Ramos (cell line): ENCODE results near the gene BTBD1.

Experiments used
- in situ Hi-C: fragments of 300-500 bp; cut with MboI; formaldehyde crosslinking; loops from one replicate; pipeline ENCODE4 v1.14.3; 2022; ENCODE audit warnings: low sequenced_read_pairs; ENCODE audit not compliant: unreplicated experiment

Gene BTBD1

DNA sequence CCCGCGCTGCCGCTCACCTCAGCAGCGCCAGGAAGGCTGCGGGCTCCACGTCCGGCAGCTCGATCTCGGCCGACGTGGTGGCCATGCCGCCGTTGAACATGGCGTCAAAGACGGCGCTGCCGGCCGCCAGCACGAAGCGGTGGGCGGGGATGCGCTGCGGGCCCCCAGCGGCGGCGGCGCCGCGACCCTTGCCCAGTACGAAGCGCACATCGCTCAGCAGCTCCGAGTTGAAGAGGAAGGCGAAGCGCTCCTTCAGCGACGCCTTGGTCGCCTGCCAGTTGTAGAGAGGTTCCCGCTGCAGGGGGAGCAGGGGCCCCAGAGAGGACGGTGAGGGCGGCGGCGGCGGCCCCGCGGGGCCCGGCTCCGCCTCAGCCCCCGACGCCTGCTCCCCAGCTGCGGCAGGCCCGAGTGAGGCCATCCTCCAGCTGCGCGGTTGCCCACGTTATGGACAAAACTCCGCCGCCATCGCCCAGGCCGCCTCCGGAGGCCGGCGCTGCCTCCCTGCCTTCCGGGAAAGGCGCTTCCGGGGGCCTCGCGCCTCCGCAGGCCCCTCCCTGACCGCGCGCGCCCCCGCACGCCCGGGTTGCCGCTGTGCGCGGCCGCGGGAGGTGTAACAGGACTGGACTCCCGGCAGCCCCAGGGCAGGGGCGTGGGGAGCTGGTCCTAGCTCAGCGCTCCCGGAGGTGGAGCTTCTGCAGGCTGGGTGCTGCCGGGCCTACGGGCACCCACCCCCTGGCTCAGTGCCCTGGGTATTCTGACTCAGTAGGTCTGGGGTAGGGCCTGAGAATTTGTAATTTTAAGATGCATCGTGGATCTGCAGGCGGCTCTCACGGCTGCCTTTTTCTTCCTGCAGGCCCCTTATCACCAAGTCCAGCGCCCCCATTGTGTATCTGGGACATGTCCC is at the start of gene BTBD1:
Gene BTBD1 (minus strand): TSS at position 519 of the 904 bp plus-strand sequence. CDS start 101 bp downstream, at position 418.
- in situ Hi-C loops: no loop called here

DNA sequence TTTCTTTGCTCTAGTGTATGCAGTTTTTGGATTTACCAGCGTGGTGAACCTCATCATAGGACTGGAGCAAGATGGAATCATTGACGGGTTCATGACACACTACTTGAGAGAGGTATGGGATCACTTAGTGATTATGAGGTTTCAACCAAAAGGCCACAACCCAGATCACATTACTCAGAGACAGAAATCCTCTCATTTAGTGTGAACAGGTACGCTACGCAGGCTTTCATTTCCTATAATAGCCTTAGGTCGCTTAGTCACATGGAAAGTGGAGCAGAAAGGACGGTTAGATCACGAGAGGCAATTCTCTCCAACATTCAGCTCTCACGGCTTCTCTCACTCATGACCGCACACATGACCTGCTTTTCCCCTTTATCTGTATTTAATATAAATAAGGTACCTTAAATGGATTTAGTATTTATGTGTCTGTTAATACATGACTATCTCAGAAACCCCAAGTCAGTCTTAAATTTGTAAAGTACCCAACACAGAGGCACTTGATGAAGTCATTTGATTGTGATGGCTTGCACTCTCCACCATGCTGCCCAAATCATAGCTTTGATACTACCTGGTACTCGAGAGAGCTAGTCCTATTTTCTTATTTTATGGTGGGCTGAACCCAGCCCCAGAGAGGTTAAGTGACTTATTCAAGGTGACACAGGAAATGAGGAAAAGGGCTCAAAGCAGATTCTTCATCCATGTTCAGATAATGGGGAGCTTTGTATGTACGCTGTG is 48.9 kb upstream of the BTBD1 start:
- in situ Hi-C loops: no loop called here

DNA sequence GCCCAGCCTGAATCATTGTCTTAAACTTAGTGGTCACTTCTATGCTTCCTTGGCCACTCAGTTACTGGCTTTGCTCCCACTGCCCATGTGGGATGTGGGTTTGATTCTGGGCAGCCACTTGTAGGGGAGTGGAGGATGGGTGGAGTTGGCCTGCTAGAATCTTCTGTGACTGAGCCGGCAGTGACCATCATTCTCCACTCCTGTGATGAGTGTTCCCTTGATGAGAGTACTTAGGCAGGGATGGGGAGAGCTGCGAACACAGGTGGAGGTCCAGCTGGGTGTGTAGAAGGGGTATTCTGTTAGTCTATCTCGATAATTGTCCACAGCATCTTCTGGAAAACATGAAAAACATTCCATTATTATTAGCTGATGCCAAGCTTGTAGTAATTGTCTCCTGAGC is 48.4 kb upstream of the BTBD1 start:
- in situ Hi-C loops: no loop called here

DNA sequence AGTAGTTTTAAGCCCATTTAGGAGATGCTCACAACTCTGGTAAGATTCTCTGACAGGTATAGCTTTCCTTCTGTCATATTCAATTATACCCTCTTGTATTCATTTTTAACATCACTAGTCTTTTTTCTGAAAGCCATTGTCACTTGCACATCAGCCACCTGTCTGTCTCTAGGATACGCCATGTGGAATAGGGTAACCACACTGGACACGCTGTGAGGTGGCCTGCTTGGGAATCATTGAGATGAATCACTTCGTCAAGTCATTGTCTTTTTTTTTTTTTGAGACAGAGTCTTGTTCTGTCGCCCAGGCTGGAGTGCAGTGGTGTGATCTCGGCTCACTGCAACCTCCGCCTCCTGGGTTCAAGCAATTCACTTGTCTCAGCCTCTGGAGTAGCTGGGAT is 47.8 kb upstream of the BTBD1 start:
- in situ Hi-C loops: no loop called here

DNA sequence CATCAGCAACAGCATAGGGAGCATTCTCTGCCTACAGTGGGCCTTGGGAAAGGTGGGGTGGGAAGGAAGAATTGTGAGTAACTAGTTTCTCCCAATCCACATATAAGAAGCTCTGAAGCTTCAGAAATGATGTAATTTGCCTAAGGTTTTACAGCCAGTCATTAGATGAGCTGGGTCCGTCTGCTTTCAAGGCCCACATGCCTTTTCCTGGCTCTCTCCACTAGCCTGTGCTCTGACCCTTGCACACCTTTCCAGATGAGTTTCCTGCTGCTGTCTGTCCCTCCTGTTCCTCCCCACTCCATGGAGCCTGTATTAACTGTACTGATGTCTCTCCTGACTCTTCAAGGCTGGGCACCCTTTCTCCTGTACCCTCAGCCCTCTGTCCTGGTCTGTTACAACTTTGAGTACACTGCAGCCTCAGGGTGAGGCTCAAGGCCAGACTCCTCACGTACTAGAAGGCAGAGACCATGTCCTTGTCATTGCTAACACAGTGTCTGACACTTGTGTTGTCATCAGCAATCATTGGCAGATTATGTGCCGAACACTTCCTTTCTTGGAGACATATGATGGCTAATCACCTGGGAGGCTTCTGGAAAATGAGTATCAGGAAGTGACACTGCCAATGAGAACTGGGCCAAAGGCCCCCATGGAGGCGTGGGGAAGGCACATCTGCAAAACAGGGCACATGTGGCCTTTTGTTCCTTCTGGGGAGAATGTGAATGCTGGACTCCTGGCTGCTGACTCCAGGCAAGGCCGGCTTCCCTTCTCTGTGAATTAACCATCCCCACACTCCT is 47.0 kb upstream of the BTBD1 start:
- in situ Hi-C loops: no loop called here

DNA sequence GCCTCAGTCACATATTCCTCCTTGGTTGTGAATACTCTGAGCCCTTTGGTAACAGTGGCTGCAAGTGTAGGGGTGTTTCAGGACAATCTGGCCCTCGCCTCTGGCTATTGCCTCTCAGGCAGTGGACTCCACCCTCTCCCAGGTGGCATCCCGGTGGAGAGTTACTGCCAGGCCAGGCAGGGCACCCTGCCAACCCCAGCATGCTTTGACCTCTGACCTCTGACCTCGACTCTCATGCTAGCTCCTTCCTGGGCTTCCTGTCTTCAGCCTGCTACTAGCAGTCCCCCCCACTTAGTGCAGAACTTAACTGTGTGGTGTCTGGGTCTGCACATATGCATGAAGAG is 45.9 kb upstream of the BTBD1 start:
- in situ Hi-C loops: no loop called here

DNA sequence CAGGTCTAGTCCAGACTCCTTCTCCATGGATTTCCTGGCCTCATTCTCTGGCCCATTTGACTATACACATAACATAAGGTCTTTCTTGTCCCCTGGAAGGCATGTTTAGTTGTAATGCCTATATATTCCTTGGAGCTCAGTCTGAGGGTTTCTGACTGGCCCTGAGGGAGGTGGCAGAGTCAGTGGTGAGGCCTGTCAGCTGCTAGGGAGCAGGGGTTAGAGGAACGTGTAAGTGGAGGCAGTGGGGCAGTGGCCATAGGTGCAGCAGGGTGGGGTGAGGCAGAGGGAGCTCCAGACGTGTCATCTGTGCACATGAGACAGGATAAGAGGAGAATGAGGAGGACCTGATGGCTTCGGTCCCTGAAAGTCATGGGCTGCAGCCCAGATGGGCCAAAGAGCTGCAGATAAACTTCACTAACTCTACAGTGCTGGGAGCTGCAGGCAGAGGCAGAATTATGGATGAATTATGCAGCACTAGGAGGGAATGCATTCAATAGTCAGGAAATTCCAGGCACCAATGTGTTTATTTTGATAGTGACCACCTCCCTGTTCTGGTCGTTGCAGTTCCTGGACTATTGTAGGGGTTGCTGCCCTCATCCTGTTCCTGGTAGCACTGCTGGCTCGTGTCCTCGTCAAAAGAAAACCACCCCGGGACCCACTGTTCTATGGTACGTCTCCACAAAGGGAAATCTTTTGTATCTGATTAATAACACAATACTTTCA is 45.3 kb upstream of the BTBD1 start:
- in situ Hi-C loops: no loop called here

DNA sequence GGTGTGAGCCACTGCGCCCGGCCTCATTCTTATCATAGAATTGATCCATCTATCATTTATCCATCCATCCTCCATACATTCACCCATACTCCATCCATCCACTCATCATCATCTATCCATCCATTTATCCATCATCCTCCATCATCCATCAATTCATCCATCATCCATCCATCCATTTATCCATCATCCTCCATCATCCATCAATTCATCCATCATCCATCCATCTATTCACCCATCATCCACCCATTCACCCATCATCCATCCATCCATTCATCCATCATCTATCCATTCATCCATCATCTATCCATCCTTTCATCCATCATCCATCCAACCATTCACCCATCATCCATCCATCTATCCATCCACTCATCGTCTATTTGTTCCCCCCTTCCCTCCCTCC is 44.1 kb upstream of the BTBD1 start:
- in situ Hi-C loops: no loop called here

DNA sequence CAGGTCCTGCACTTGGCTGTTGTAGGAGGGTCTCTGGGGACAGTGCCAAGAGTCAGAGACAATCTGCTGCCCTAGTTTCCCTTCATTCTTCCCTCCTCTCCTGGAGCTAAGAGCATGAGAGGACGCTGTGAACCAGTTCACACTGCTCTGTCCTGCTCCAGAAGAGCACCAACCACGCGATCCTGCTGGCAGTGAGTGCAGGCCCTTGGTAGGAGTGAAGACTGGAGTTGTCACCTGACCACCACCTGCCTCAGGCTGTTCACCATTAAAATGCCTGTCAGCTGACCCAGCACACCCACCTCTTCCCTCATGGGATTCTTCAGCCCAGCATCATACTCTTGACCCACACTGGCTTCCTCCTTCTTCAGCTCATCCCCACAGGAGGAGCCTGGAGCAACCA is 43.3 kb upstream of the BTBD1 start:
- in situ Hi-C loops: no loop called here

DNA sequence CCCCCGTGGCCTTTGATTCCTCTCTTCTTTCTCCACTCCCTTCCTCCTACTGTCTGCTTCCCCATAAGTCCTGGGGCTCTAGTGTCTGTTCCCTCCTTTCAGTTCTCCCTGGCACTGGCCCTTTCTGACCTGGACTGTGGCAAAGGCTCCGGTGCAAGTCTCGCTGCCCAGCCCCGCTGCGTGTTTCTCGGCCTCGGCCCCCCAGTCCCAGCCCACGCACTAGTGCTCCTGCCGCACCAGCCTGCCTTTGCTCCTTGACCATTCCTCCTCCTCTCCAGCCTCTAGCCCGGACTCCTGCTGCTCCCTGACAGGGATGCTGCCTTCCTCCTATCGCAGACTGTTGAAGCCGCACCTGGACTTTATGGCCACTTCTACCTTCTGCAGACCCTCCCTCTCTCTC is 42.5 kb upstream of the BTBD1 start:
- in situ Hi-C loops: no loop called here

DNA sequence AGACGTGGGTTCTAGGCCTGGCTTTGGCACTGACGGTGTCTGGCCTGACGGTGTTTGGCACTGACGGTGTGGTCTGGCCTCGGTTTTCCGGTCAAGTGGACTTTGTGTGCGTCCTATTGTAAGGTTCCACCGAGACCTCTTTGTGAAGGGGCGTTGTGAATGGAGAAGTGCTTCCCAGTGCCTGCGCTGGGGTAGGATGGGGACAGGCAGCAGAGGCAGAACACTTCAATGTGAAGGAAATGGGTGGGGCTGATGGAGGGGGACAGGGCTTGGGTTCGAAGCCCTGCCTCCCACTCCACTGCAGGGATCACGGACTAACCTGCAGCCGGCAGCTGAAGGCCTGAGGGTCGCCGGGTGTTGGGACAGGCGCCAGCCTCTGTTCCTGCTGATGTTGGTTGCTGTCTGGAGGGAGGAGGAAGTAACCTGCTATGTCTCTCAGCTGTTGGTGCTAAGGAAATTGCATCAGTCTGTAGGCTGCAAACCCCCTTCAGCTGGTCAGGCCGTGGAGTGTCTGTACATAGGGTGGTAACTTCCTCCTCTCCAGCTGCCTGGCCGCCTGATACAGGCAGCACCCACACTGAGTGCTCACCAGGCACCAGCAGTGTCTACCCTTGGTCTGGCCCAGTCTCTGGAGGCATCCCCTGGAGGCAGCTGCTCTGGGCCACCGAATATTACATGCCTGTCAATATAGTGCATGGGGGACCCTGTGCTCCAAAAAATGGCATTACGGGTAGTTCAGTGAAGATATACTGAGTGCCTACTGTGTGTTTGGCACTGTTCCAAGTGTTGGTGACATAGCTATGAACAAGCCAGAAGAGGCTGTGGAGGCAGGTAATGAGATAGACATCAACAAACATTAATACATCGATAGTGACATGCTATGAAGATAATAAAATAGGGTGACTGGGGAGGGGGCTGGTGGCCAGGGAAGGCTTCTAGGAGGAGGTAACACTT is 41.5 kb upstream of the BTBD1 start:
- in situ Hi-C loops: no loop called here

DNA sequence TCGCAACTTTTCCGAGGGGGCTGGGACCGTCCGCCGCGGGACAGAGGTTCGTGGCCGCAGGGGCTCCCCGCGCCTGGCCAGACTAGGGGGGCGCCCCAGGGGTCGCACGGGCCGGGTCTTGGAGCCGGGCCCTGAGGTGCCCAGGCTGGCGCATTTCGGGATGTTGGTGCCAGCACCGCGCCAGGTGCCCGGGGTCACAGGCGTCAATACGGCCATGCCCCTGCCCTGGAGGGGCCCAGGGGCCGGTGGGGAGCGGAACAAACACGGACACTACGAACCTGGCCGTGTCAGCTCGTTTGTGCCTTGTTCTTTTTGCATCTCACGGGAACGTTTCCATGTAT is 40.8 kb upstream of the BTBD1 start:
- in situ Hi-C loops: no loop called here

DNA sequence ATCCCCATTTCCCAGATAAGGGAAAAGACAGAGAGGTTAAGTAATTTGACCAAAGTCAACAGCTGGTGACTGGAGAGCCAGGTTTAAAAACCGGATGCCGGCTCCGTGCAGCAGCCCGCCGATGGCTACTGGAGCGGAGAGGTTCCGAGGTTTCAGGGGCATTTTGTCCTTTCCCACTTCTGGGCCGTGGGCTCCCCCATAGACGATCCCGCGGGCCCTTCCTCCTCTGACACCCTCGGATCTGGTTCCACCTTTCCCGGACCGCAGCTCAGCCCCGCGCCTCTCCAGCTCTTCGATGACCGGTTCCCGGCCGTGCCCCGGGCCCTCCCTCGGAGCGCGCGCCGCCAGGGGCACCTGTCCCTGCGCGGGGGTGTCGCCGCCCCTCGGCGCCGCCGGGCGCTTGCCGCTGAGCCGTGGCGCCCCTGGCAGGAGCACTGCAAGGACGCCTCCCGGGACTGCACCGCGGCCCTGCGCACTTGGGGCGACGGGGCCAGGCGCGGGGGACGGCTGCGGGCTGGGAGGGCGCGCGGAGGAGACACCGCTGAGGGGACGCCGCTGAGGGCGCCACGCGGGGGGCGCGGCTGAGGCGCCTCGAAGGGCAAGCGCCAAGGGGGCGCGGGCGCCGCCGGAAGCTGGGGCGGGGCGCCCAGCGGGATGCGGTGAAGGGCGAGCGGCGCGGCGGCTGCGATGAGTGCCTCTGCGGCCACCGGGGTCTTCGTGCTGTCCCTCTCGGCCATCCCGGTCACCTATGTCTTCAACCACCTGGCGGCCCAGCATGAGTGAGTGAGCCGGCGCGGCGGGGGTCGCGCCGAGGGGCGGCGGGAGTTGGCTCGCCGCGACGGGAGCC is 40.2 kb upstream of the BTBD1 start, which contains the start of gene TM6SF1:
Gene TM6SF1 (plus strand): TSS at position 652 of the 847 bp plus-strand sequence. CDS start 36 bp downstream, at position 688.
- in situ Hi-C loops: no loop called here

DNA sequence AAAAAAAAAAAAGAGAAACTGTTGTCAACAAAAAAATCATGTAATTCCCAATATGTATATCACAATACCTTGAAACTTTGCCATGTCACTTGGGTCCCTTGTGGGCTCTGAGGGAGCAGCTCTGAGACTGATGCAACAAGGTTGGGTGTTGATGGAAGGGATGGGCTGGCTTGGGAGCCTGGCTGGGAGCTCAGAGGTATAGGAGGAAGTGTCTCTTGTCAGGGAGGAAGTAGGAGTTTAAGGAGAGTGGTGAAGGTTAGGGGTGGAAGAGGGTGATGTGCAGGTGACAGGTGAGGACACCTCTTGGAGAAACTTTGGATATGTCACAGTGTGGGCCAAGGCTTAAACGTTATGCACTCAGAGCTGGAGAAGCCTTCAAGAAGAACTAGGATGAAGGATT is 38.4 kb upstream of the BTBD1 start:
- in situ Hi-C loops: no loop called here

DNA sequence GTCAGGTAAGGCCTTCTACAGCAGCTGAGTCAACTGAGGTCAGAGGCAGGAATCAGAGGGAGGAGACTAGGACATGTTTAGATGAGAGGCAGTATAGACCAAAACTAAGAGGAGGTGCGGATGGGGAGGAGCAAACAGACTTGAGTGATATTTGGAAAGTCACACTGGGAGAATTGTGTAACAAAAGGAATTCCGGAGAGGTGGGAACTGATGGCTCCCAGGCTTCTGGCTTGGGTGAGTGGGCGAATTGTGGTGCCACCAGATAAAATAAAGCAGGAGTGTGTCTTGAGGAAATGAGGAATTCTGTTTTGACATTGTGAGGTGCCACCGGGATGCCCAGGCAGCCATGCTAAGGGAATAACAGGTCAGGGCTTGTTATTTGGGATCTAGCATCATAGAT is 37.1 kb upstream of the BTBD1 start:
- in situ Hi-C loops: no loop called here

DNA sequence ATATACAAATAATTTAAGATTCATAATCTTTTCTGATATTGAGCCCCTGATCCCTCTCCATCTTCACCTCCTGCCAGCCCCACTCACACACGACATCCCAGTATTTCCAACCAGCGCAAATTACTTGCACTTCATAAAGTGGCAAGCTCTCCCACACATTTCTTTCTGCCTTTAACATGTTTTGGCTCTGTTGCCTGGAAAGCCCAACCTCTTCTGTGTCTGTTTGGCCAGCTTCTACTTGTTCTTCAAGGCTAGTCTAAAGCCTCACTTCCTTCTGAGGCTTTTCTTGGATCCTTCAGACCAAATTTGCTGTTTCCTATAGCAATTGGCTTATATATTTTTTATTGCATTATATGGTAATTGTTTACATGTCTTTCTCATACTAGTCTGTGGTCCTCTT is 35.3 kb upstream of the BTBD1 start:
- in situ Hi-C loops: no loop called here

DNA sequence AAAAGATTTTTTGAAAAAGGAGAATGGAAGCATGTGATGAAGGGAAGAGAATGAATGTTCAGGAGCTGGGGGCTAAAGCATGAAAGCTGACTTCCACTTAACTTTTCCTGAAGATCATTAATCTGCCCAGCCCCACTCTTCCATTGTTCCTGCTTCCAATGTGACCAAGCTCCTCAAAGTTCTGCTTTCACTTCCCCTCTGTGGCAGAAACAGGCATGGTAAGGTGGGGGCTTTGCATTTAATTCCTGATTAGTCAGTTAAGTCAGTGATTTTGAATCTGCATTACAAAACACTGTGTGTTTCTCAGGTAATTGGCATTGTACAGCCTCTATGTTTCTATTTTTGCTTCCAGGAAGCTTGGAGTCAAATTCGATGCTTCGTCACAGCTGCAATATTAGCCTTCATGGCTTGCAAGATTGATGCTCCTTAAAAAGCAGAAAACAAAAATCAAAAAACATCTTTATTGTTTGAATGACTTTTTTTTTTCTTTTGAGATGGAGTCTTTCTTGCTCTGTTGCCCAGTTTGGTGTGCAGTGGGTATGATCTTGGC is 33.1 kb upstream of the BTBD1 start:
- in situ Hi-C loops: no loop called here

DNA sequence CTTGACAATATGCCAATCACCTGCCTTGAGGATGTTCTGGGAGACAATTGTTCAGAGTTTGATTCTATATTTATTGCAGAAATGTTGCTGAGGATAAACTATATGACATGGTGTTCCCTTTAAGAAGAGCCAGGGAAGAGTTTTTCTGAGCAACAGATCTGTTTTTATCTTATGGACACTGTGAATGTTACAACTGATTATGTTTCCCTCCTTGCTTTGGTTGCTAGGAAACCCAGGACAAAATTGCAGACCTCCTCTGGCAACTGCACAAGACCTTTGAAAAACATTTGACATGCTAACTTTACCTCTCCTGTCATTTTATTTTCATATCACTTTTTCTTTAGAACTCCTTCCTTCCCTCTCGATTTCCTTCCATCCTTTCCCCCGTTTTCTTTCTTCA is 32.2 kb upstream of the BTBD1 start:
- in situ Hi-C loops: no loop called here
